Mesendoderm (in vitro differentiated cells): ENCODE data around the gene ADARB2.

Source experiments
- DNase-seq: peaks from one replicate; pipeline ENCODE4 v3.0.0; 2013
- H2AK5ac ChIP-seq: 2 replicates; pipeline ENCODE4 v1.6.1; 2013; ENCODE audit warnings: low read length, inconsistent platforms
- H2BK120ac ChIP-seq: 2 replicates; pipeline ENCODE4 v1.6.1; 2013; ENCODE audit warnings: low read depth, mild to moderate bottlenecking, low read length, moderate library complexity, mixed read lengths
- H2BK15ac ChIP-seq: replicated peaks from 2 replicates; pipeline ENCODE4 v1.6.1; 2013; ENCODE audit warnings: low read depth, mild to moderate bottlenecking, moderate library complexity
- H2BK5ac ChIP-seq: 2 replicates; pipeline ENCODE4 v1.6.1; 2013; ENCODE audit warnings: low read length, inconsistent platforms
- H3K18ac ChIP-seq: 2 replicates; pipeline ENCODE4 v1.6.1; 2013; ENCODE audit warnings: mild to moderate bottlenecking, low read length, mixed read lengths
- H3K23ac ChIP-seq: one replicate; pipeline ENCODE4 v1.6.1; 2013; ENCODE audit warnings: low read length
- H3K27ac ChIP-seq: 2 replicates; pipeline ENCODE4 v1.5.1; 2013; ENCODE audit warnings: low read depth, mild to moderate bottlenecking, inconsistent platforms, low read length, moderate library complexity
- H3K27me3 ChIP-seq: 2 replicates; pipeline ENCODE4 v1.6.1; 2013; ENCODE audit warnings: low read length, control low read depth, mild to moderate bottlenecking, inconsistent platforms; ENCODE audit not compliant: insufficient read depth, poor library complexity
- H3K36me3 ChIP-seq: 2 replicates; pipeline ENCODE4 v1.6.1; 2013; ENCODE audit warnings: low read length, inconsistent platforms; ENCODE audit not compliant: control insufficient read depth, insufficient read depth
- H3K4ac ChIP-seq: one replicate; pipeline ENCODE4 v1.6.1; 2013; ENCODE audit warnings: low read depth, mild to moderate bottlenecking, low read length, moderate library complexity
- H3K4me1 ChIP-seq: 2 replicates; pipeline ENCODE4 v1.6.1; 2013; ENCODE audit warnings: low read depth, low read length, inconsistent platforms; ENCODE audit not compliant: control insufficient read depth
- H3K4me2 ChIP-seq: 2 replicates; pipeline ENCODE4 v1.6.1; 2013; ENCODE audit warnings: low read length
- H3K4me3 ChIP-seq: 2 replicates; pipeline ENCODE4 v1.5.1; 2013; ENCODE audit warnings: mild to moderate bottlenecking, low read length
- H3K56ac ChIP-seq: one replicate; pipeline ENCODE4 v1.6.1; 2013; ENCODE audit warnings: low read length
- H3K79me1 ChIP-seq: 2 replicates; pipeline ENCODE4 v1.6.1; 2013; ENCODE audit warnings: low read length, inconsistent platforms
- H3K79me2 ChIP-seq: 2 replicates; pipeline ENCODE4 v1.6.1; 2013; ENCODE audit warnings: mild to moderate bottlenecking, low read length; ENCODE audit not compliant: control insufficient read depth, insufficient read depth
- H3K9ac ChIP-seq: 2 replicates; pipeline ENCODE4 v1.6.1; 2013; ENCODE audit warnings: low read length, inconsistent platforms
- H4K5ac ChIP-seq: one replicate; pipeline ENCODE4 v1.6.1; 2013; ENCODE audit warnings: low read length
- H4K8ac ChIP-seq: one replicate; pipeline ENCODE4 v1.6.1; 2013; ENCODE audit warnings: low read depth, mild to moderate bottlenecking, control low read depth, low read length, moderate library complexity
- WGBS: extraction: QIAGEN DNeasy Blood & Tissue Kit; methylation state at CpG from one replicate; pipeline ENCODE4 v1.1.7; 2013; ENCODE audit warnings: low lambda C conversion rate, missing lambda C conversion rate; ENCODE audit not compliant: insufficient coverage; ENCODE audit errors: extremely low coverage; 5-methylcytosine and 5-hydroxymethylcytosine counted together

The ADARB2 gene

DNA sequence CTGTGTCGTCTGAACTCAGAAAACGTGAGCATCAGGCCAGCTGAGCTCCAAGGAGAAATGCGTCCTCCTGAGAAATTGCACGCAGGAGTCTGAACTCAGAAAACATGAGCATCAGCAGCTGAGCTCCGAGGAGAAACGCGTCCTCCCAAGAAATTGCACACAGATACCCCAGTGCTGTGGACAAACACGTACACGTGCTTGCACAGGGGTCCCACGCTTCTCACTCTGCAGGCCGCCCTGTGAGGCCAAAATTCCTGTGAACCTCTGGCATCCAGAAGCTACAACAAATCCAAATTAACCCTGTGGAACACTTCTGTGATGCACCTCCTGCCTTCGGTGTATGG is 547.3 kb downstream of the ADARB2 start:
- WGBS = no CpG with 5 or more reads among the region's 12 CpGs
- no peaks in the 10 kb centered on the region for H3K4me1 ChIP-seq
- no peak overlapping the region for H4K8ac ChIP-seq
- H2BK15ac ChIP-seq = no peak overlapping the region
- no peak overlapping the region for H2BK5ac ChIP-seq
- H3K79me2 ChIP-seq = no peaks in the 10 kb centered on the region
- no peak overlapping the region for H3K23ac ChIP-seq
- no peak overlapping the region for H2AK5ac ChIP-seq
- H3K4me2 ChIP-seq = no peak overlapping the region
- no peak overlapping the region for H3K9ac ChIP-seq
- no peak for DNase-seq
- no peak overlapping the region for H3K4ac ChIP-seq
- H3K36me3 ChIP-seq = no peaks in the 10 kb centered on the region
- no peak overlapping the region for H2BK120ac ChIP-seq
- no peaks in the 10 kb centered on the region for H3K27me3 ChIP-seq
- no peak overlapping the region for H3K27ac ChIP-seq
- H3K79me1 ChIP-seq = no peaks in the 10 kb centered on the region
- no peak overlapping the region for H4K5ac ChIP-seq
- H3K56ac ChIP-seq = no peak overlapping the region
- no peak overlapping the region for H3K4me3 ChIP-seq
- no peak overlapping the region for H3K18ac ChIP-seq

DNA sequence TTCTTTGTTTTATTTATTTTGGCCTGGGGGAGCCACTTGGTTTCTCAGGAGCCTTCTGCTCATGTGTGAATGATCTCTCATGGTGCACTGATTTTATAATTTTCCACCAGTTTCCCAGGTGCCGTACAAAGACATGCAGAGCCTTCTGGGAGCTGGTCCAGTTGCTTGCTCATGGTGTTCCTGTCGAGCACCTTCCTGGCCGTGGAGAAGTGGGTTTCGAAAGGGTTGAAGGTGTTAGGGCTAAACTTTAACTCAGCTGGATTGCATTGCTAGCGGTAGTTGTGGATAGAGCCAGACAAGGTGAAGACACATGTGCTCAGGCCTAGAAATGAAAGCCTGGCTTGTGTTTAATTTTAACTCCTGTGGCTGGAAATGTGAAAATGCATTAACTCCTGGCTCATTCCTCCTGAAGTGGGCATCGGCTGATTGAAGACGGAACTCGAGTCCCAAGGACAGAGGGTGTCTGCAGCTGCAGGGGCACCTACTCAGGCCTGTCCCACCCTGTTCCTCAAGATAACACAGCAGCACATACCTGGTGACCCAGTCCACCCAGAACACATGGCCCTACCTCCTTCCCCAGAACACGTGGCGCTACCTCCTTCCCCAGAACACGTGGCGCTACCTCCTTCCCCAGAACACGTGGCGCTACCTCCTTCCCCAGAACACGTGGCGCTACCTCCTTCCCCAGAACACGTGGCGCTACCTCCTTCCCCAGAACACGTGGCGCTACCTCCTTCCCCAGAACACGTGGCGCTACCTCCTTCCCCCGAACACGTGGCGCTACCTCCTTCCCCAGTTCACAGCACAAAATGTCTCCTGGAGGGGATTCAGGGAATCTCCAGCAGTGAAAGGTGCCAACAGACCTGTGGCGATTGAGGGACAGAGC is 547.9 kb downstream of the ADARB2 start:
- no CpG with 5 or more reads among the region's 26 CpGs for WGBS
- no peak overlapping the region for H2BK120ac ChIP-seq
- no peak overlapping the region for H2BK15ac ChIP-seq
- no peak overlapping the region for H3K9ac ChIP-seq
- H3K4me2 ChIP-seq = no peak overlapping the region
- H3K79me2 ChIP-seq = no peaks in the 10 kb centered on the region
- H3K27ac ChIP-seq = no peak overlapping the region
- no peak overlapping the region for H3K4ac ChIP-seq
- H2AK5ac ChIP-seq = no peak overlapping the region
- no peak overlapping the region for H4K5ac ChIP-seq
- no peaks in the 10 kb centered on the region for H3K79me1 ChIP-seq
- no peaks in the 10 kb centered on the region for H3K27me3 ChIP-seq
- no peaks in the 10 kb centered on the region for H3K36me3 ChIP-seq
- H3K18ac ChIP-seq = no peak overlapping the region
- H3K23ac ChIP-seq = no peak overlapping the region
- no peak overlapping the region for H3K56ac ChIP-seq
- H3K4me3 ChIP-seq = no peak overlapping the region
- H4K8ac ChIP-seq = no peak overlapping the region
- no peak for DNase-seq
- H3K4me1 ChIP-seq = no peaks in the 10 kb centered on the region
- no peak overlapping the region for H2BK5ac ChIP-seq

DNA sequence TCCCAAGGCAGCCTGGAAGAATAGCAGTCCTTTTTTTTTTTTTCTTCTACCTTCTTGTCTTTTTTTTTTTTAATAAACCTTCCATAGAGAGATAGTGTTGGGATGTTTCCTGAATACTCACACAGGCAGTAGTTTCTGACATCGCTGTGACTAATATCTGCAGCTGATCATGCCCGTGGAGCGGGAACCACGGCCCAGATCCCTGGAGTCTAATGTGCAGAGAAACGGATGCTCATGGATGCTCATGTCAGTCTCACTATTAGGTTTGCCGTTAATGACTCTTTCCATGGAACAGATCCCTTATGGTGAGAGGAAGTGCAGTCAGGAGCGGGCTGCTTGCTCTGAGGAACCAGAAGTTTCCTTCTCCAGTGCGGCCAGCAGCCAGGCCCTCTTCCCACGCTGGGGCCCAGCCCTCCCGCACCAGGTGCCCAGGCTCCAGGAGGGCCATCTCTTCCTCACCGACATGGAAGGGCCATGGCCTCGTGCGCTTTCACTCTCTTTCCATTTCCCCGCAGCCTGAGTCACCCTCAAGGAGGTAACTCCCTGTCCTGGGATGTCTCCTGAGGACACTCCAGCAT is 548.7 kb downstream of the ADARB2 start:
- Histone ChIP-seq H3K4ac (no peak overlapping the region), H3K18ac (no peak overlapping the region), H3K56ac (no peak overlapping the region), H3K4me2 (no peak overlapping the region), H3K4me3 (no peak overlapping the region), H3K36me3 (no peaks in the 10 kb centered on the region), H3K27me3 (no peaks in the 10 kb centered on the region), H2BK120ac (no peak overlapping the region), H4K8ac (no peak overlapping the region), H3K79me1 (no peaks in the 10 kb centered on the region), H3K23ac (no peak overlapping the region), H3K4me1 (no peaks in the 10 kb centered on the region), H2AK5ac (no peak overlapping the region), H4K5ac (no peak overlapping the region), H3K9ac (no peak overlapping the region), H3K79me2 (no peaks in the 10 kb centered on the region), H2BK5ac (no peak overlapping the region), H3K27ac (no peak overlapping the region), H2BK15ac (no peak overlapping the region)
- DNase-seq = no peak
- WGBS = no CpG with 5 or more reads among the region's 14 CpGs

DNA sequence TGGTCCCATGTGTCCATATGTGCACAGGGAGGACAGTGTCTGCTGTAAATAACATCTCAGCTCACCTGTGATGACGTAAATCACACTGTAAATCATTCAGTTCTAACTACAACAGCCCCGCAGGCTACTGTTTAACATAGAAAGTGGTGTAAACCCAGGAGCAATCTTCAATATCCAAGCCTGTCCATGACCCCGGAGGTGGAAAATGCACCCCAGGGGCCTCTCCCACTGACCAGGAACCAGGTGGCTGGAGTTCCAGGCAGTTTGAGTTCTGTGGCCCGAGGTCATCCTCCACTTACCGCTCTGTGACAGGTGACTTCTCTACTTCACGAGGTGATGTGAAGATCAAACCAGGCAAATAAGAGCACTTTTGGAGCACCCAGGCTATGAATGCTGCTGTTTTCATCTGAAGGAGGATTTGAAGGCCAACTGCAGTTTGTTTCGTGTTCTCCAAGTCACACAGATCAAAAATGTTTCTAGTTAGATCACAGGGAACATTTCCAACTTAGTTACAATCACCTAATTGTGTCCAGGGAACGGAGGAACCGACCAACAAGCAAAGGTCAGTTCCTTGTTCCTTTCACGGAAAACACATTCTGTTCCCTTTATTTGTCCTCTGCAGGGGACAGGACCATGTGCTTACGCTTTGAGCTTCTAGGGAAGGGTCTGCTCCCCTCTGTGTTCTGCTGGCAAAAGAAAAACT is 549.3 kb downstream of the ADARB2 start:
- no peaks in the 10 kb centered on the region for H3K4me1 ChIP-seq
- H3K18ac ChIP-seq = no peak overlapping the region
- H3K27ac ChIP-seq = no peak overlapping the region
- H3K4ac ChIP-seq = no peak overlapping the region
- DNase-seq = no peak
- H3K27me3 ChIP-seq = no peaks in the 10 kb centered on the region
- no peak overlapping the region for H3K4me2 ChIP-seq
- no CpG with 5 or more reads among the region's 11 CpGs for WGBS
- no peak overlapping the region for H2BK120ac ChIP-seq
- no peak overlapping the region for H4K5ac ChIP-seq
- H2AK5ac ChIP-seq = no peak overlapping the region
- H2BK5ac ChIP-seq = no peak overlapping the region
- H3K36me3 ChIP-seq = no peaks in the 10 kb centered on the region
- no peaks in the 10 kb centered on the region for H3K79me2 ChIP-seq
- H3K9ac ChIP-seq = no peak overlapping the region
- no peak overlapping the region for H4K8ac ChIP-seq
- no peak overlapping the region for H3K4me3 ChIP-seq
- H3K56ac ChIP-seq = no peak overlapping the region
- H3K23ac ChIP-seq = no peak overlapping the region
- H3K79me1 ChIP-seq = no peaks in the 10 kb centered on the region
- H2BK15ac ChIP-seq = no peak overlapping the region

DNA sequence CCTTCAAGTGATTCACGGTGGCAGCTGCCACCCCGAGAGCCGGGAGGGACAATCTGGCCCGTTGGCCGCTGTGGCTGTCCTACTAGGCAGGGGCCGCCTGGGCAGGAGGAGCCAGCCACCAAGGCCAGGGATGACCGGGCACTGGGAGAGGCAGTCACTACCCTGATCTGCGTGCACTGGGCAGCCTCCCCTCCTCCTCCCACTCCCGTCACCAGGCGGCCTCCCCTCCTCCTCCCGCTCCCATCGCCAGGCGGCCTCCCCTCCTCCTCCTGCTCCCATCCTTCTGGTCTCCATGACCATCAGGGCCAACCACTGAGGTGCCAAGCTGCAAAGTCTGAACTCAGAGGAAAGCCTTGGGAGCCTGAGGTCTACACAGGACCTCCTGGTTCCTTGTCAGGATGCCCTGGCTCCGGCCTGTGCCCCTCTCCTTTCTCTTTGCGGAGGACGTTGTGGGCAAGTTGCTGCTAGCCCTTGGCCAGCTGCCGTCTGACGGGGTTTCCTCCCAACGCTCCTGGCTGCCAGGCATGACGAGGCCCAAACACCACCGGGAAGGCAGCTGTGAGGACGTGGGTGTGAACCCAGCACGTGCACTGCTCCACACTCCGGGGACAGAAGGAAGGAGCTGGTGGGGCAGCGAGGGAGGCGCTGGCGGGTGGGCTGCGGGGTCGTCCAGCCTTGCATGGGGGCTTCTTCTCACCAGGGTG is 550.0 kb downstream of the ADARB2 start:
- no peak overlapping the region for H2AK5ac ChIP-seq
- no peak overlapping the region for H4K5ac ChIP-seq
- no peak overlapping the region for H2BK15ac ChIP-seq
- H3K36me3 ChIP-seq = no peaks in the 10 kb centered on the region
- H3K9ac ChIP-seq = no peak overlapping the region
- no peak overlapping the region for H3K27ac ChIP-seq
- H3K4me2 ChIP-seq = no peak overlapping the region
- no peak overlapping the region for H3K23ac ChIP-seq
- no peaks in the 10 kb centered on the region for H3K79me1 ChIP-seq
- H3K18ac ChIP-seq = no peak overlapping the region
- H3K27me3 ChIP-seq = no peaks in the 10 kb centered on the region
- no peak overlapping the region for H3K4ac ChIP-seq
- no peak for DNase-seq
- no peak overlapping the region for H2BK120ac ChIP-seq
- no peaks in the 10 kb centered on the region for H3K4me1 ChIP-seq
- WGBS = no CpG with 5 or more reads among the region's 29 CpGs
- H3K4me3 ChIP-seq = no peak overlapping the region
- H2BK5ac ChIP-seq = no peak overlapping the region
- H3K56ac ChIP-seq = no peak overlapping the region
- H4K8ac ChIP-seq = no peak overlapping the region
- no peaks in the 10 kb centered on the region for H3K79me2 ChIP-seq
